HG03521 (cell line): ENCODE measurements around the gene TRAK1.

ENCODE experiments used
- ATAC-seq: cut with Tn5 transposase; IDR thresholded peaks from one replicate; pipeline ENCODE4 v1.9.1; 2021; ENCODE audit warnings: mild to moderate bottlenecking, moderate library complexity; ENCODE audit not compliant: unreplicated experiment

TRAK1 gene

GRCh38 chr3:42149532-42149931 is 58.4 kb downstream of the TRAK1 start:
- no peak for ATAC-seq

GRCh38 chr3:42149975-42150374 is 58.8 kb downstream of the TRAK1 start:
- ATAC-seq = no peak

- ATAC-seq = no peak
Observed at GRCh38 chr3:42151596-42152168, 60.5 kb downstream of the TRAK1 start.

- no peak for ATAC-seq
Observed at GRCh38 chr3:42152193-42152592, 61.0 kb downstream of the TRAK1 start.

- ATAC-seq = no peak
Observed at GRCh38 chr3:42153039-42153438, 61.9 kb downstream of the TRAK1 start.

- ATAC-seq = no peak
Observed at GRCh38 chr3:42157540-42158538, 66.7 kb downstream of the TRAK1 start.

GRCh38 chr3:42159147-42159546 is 68.0 kb downstream of the TRAK1 start:
- ATAC-seq = no peak

GRCh38 chr3:42159706-42160472 is 68.7 kb downstream of the TRAK1 start:
- peak; percentile 69 for ATAC-seq

GRCh38 chr3:42161050-42161935 is 70.1 kb downstream of the TRAK1 start:
- no peak for ATAC-seq

GRCh38 chr3:42162462-42162861 is 71.3 kb downstream of the TRAK1 start:
- ATAC-seq = no peak

- no peak for ATAC-seq
Observed at GRCh38 chr3:42163622-42164244, 72.6 kb downstream of the TRAK1 start.

- ATAC-seq = no peak
Observed at GRCh38 chr3:42164656-42165055, 73.5 kb downstream of the TRAK1 start.

- no peak for ATAC-seq
Observed at GRCh38 chr3:42165211-42165610, 74.1 kb downstream of the TRAK1 start.

GRCh38 chr3:42166214-42166613 is 75.1 kb downstream of the TRAK1 start:
- no peak for ATAC-seq

GRCh38 chr3:42166662-42167300 is 75.6 kb downstream of the TRAK1 start:
- no peak for ATAC-seq

- no peak for ATAC-seq
Observed at GRCh38 chr3:42169579-42170120, 78.5 kb downstream of the TRAK1 start.

- no peak for ATAC-seq
Observed at GRCh38 chr3:42172047-42172654, 81.0 kb downstream of the TRAK1 start.

- ATAC-seq = no peak
Observed at GRCh38 chr3:42173307-42173706, 82.2 kb downstream of the TRAK1 start.
